Measurements from ENCODE around the gene TOMM20L. TPM values are rescaled to one million over a fixed set of nuclear protein-coding genes. Genes with fewer than 3 reads are reported as not detected.

Gene TOMM20L
- total and polyA plus RNA-seq, 2 of the 13 experiments (the other 11 are each of a cell fraction or from before 2014, with no cell fraction given) = 0.46 TPM; not detected in 1

GRCh38 chr14:58427281-58428117 lies 31.8 kb downstream of the TOMM20L start, which contains the start of the genes KIAA0586 and TIMM9 (continued):
- TF ChIP-seq ZFYVE20 (CRISPR knock-in tag; IDR thresholded peaks at IDR 0.05; ENCODE audit: borderline replicate concordance, low read depth) (no peak), ZNF776 (CRISPR knock-in tag; IDR thresholded peaks at IDR 0.05) (no peak), MNT (IDR thresholded peaks at IDR 0.05) (peak; percentile 52), YY1 (IDR thresholded peaks at IDR 0.05; ENCODE audit: insufficient read depth, insufficient replicate concordance, low read depth, low read length) (peak; percentile 34), SNAPC4 (CRISPR knock-in tag; IDR thresholded peaks at IDR 0.05) (no peak), DMAP1 (CRISPR knock-in tag; IDR thresholded peaks at IDR 0.05) (peak; percentile 88), SMAD9 (CRISPR knock-in tag; IDR thresholded peaks at IDR 0.05) (no peak), SP1 (IDR thresholded peaks at IDR 0.05) (no peak), SP1 (CRISPR knock-in tag; IDR thresholded peaks at IDR 0.05) (peak; percentile 72), NCOR1 (IDR thresholded peaks at IDR 0.05; ENCODE audit: borderline replicate concordance, low read length) (peak; percentile 53; the same call in 1 of the 2 replicates), ZKSCAN8 (CRISPR knock-in tag; IDR thresholded peaks at IDR 0.05; ENCODE audit: borderline replicate concordance) (peak; percentile 62; the same call in 1 of the 2 replicates), MAF1 (CRISPR knock-in tag; IDR thresholded peaks at IDR 0.05; ENCODE audit: borderline replicate concordance) (no peak), RCOR2 (CRISPR knock-in tag; IDR thresholded peaks at IDR 0.05) (peak; percentile 97), CBX1 (IDR thresholded peaks at IDR 0.05; ENCODE audit: low read depth) (no peak), PRPF4 (IDR thresholded peaks at IDR 0.05; ENCODE audit: low read depth, low read length, poor library complexity, severe bottlenecking) (no peak), SNAI1 (CRISPR knock-in tag; IDR thresholded peaks at IDR 0.05; ENCODE audit: borderline replicate concordance) (no peak), SAP130 (CRISPR knock-in tag; IDR thresholded peaks at IDR 0.05; ENCODE audit: low read depth) (peak; percentile 72), MED1 (CRISPR knock-in tag; IDR thresholded peaks at IDR 0.05) (peak; percentile 10; the same call in 1 of the 2 replicates), NPAS2 (CRISPR knock-in tag; IDR thresholded peaks at IDR 0.05; ENCODE audit: borderline replicate concordance) (no peak), ZNF414 (CRISPR knock-in tag; IDR thresholded peaks at IDR 0.05) (0 out of 2 replicates have a peak, but pooled peaks have one; percentile 56)

All from HepG2 (cell line).